BLaER1 treated with 17β-estradiol and CSF1 and Interleukin-3, amounts not matched to agents 10 nM and 100 nM (cell line): ENCODE measurements around the gene KRT33A.

Source experiments
- H3K27ac ChIP-seq, 11 experiments: shearing (Covaris generic); formaldehyde crosslinking; 2 replicates each; pipeline ENCODE4 v1.8.1; 2022
- H3K27me3 ChIP-seq, 11 experiments: shearing (Covaris generic); formaldehyde crosslinking; 2 replicates each; pipeline ENCODE4 v1.8.1; 2022
- H3K36me3 ChIP-seq, 11 experiments: shearing (Covaris generic); formaldehyde crosslinking; 2 replicates each; pipeline ENCODE4 v1.8.1; 2022
- H3K4me1 ChIP-seq, 10 experiments: shearing (Covaris generic); formaldehyde crosslinking; 2 replicates each; pipeline ENCODE4 v1.8.1; 2022
- H3K4me2 ChIP-seq, 11 experiments: shearing (Covaris generic); formaldehyde crosslinking; 2 replicates each; pipeline ENCODE4 v1.8.1; 2022
- H3K4me3 ChIP-seq, 10 experiments: shearing (Covaris generic); formaldehyde crosslinking; 2 replicates each; pipeline ENCODE4 v1.8.1; 2022
- H3K9ac ChIP-seq, 11 experiments: shearing (Covaris generic); formaldehyde crosslinking; 2 replicates each; pipeline ENCODE4 v1.8.1; 2022
- H3K9me3 ChIP-seq, 11 experiments: shearing (Covaris generic); formaldehyde crosslinking; replicated peaks in 1 of 11; 2 replicates each; pipeline ENCODE4 v1.8.1; 2022
- H4K20me1 ChIP-seq, 11 experiments: shearing (Covaris generic); formaldehyde crosslinking; 2 replicates each; pipeline ENCODE4 v1.8.1; 2022
- Cebpa-rat ChIP-seq, 11 experiments: shearing (Covaris generic); IDR thresholded peaks; 2 replicates each; pipeline ENCODE4 v1.8.1; 2022

The KRT33A gene

DNA sequence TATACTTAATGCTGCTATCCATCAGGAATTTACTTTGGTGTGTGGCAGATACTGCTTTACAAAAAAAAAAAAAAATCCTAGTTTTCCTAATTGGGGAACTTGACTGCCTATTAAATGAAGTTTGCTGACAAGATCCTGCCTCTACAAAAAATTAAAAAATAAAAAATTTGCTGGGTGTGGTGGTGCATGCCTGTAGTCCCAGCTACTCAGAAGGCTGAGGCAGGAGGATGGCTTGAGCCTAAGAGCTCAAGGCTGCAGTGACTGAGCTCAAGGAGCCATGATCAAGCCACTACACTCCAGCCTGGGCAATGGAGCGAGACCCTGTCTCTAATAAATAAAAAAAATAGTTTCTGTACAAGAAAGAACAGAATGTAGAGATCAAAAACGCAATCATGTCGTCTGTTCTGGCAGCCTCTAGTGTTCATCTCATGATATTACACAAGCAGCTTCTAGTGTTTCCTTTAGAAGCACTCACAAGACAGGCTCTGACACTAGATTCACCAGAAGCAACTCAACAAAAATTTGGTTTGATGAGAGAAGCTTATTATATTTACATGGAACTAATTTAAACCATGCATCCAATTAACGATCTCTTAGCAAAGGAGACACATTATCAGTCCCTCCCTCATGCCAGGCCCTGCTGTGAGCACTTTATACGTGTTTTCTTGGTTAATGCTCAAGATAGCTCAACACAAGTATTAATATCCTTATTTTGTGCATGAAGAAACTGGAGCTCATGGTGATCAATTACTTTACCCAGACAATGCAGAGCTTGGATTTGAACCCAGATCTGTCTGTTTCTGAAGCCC, 28.3 kb downstream of the KRT33A start:
- Histone ChIP-seq H3K36me3 (no peaks in the 10 kb centered on the region; a peak in 1 of 22 replicates), H3K27ac (no peak overlapping the region), H3K4me2 (no peak overlapping the region), H3K9ac (no peak overlapping the region), H3K4me3 (no peak overlapping the region), H3K27me3 (no peaks in the 10 kb centered on the region), H3K4me1 (peaks cover 7 to 17% (median 12%) of the 10 kb centered on the region in 10 experiments; a peak in 18 of 20 replicates), H4K20me1 (no peaks in the 10 kb centered on the region), H3K9me3 (peaks cover 14 to 23% (median 18%) of the 10 kb centered on the region in 11 experiments)
- TF ChIP-seq Cebpa-rat (IDR thresholded peaks at IDR 0.05) = no peak

DNA sequence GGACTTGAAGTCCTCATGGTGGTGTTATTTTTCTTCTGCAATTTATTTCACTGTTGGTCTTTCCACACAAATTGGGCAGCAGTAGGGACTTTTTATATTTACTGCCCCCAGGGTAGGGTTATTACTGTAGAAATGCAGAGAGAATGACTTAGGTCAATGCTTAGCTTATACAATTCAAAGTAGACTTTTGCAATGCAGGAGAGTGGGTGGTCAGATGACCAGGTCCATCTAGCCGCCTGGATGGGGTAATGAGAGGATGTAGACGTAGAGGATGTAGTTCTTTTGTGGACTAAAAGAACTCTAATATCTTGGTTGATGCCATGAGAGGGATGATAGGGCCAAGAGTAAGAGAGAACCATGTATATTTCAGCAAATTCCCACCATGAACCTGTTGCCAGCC, 32.4 kb downstream of the KRT33A start:
- Histone ChIP-seq H3K4me2 (no peak overlapping the region), H3K27ac (no peak overlapping the region)

DNA sequence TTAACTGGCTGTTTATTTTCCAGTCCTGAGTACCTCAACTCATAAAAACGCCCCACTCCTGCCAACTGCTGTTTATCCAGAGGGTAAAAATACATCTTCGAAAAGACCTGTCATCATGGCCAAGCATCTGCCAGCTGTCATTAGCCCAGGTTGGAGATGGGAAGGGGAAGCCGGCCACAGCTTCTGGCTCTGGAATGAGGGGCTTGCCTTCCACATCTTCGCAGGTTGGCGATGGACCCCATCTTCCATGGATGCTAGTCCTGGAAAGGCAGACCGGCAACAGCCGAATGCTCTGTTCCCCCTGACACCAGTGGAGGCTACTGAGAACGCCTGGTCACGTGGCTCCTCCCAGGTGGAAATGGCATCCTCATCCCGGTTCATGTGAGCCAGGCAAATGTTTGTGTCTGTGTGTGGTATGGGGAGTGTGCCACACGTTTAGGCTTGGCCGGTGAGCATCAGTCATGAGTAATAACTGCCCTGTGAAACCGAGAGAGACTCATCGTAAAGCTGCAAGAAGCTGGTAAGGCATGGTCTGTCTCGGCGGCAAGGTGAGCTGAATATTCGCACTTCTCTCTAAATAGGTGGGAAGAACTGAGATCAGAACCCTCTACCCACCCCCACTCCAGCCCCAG, 34.7 kb downstream of the KRT33A start:
- Histone ChIP-seq H3K4me3 (no peak overlapping the region), H3K27ac (no peak overlapping the region), H3K4me2 (no peak overlapping the region), H3K27me3 (no peaks in the 10 kb centered on the region), H3K4me1 (no peaks in the 10 kb centered on the region), H3K36me3 (no peaks in the 10 kb centered on the region; a peak in 1 of 22 replicates), H4K20me1 (no peaks in the 10 kb centered on the region), H3K9me3 (peaks cover 14 to 23% (median 18%) of the 10 kb centered on the region in 11 experiments), H3K9ac (no peak overlapping the region)
- TF ChIP-seq Cebpa-rat (IDR thresholded peaks at IDR 0.05) = no peak

More for the DNA sequence above, 32.4 kb downstream of the KRT33A start:
- Histone ChIP-seq H4K20me1 (no peaks in the 10 kb centered on the region), H3K36me3 (no peaks in the 10 kb centered on the region; a peak in 1 of 22 replicates), H3K9ac (no peak overlapping the region), H3K27me3 (no peaks in the 10 kb centered on the region), H3K9me3 (peaks cover 14 to 23% (median 18%) of the 10 kb centered on the region in 11 experiments), H3K4me3 (no peak overlapping the region), H3K4me1 (no peaks in the 10 kb centered on the region)
- no peak for TF ChIP-seq Cebpa-rat (IDR thresholded peaks at IDR 0.05)

- H3K27me3 ChIP-seq = no peaks in the 10 kb centered on the region
- no peaks in the 10 kb centered on the region; a peak in 1 of 22 replicates for H3K36me3 ChIP-seq
- TF ChIP-seq Cebpa-rat (IDR thresholded peaks at IDR 0.05) = no peak
- H3K4me3 ChIP-seq = no peak within 1 kb of the TSS
- H3K9me3 ChIP-seq = peaks cover 8 to 17% (median 13%) of the 10 kb centered on the region in 11 experiments
- no peak within 1 kb of the TSS for H3K4me2 ChIP-seq
- H3K27ac ChIP-seq = no peak within 1 kb of the TSS
- no peaks in the 10 kb centered on the region for H4K20me1 ChIP-seq
- no peak within 1 kb of the TSS for H3K9ac ChIP-seq
- no peaks in the 10 kb centered on the region for H3K4me1 ChIP-seq
Measured at GRCh38 chr17:41315204-41315794, 35.3 kb downstream of the KRT33A start, which contains the start of gene KRTAP17-1. Gene KRTAP17-1 (minus strand): TSS chr17:41315710. CDS start chr17:41315650, 60 bp downstream.

DNA sequence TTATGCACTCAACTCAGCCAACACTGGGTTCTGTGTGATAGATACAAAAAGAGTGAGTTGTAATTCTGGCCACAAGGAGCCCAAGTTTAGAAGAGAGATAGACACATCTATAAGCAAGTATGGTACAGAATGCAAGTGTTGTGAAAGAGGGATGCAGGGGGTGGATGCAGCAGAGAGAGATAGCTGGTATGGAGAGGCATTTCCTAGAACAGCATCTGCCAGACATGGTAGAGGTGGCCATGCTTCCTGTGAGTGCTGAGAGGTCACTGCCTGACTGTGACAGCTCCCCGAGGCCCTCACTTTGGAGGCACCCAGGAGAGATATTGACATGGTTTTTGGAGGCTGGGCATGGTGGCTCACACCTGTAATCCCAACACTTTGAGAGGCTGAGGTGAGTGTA, 39.5 kb downstream of the KRT33A start:
- no peaks in the 10 kb centered on the region for H3K36me3 ChIP-seq
- no peaks in the 10 kb centered on the region for H3K27me3 ChIP-seq
- no peak overlapping the region for H3K4me3 ChIP-seq
- H3K27ac ChIP-seq = no peak overlapping the region
- H3K9me3 ChIP-seq = 0 out of 22 replicates have a peak, but pooled peaks cover 0 to 4% (median 0%) of the 10 kb centered on the region in 11 experiments
- no peak overlapping the region for H3K9ac ChIP-seq
- peaks cover 24 to 35% (median 33%) of the 10 kb centered on the region in 10 experiments for H3K4me1 ChIP-seq
- H4K20me1 ChIP-seq = no peaks in the 10 kb centered on the region
- no peak for TF ChIP-seq Cebpa-rat (IDR thresholded peaks at IDR 0.05)
- H3K4me2 ChIP-seq = no peak overlapping the region

- Histone ChIP-seq H3K36me3 (no peaks in the 10 kb centered on the region), H3K9ac (peak within 1 kb of the TSS in 10 of 11 experiments; percentile 31 to 78 (median 66); a peak in 19 of 22 replicates)
Measured at GRCh38 chr17:41308918-41309359, 41.7 kb downstream of the KRT33A start, which contains the start of gene KRTAP16-1. Gene KRTAP16-1 (minus strand): TSS chr17:41309309. CDS start chr17:41309253, 56 bp downstream.

DNA sequence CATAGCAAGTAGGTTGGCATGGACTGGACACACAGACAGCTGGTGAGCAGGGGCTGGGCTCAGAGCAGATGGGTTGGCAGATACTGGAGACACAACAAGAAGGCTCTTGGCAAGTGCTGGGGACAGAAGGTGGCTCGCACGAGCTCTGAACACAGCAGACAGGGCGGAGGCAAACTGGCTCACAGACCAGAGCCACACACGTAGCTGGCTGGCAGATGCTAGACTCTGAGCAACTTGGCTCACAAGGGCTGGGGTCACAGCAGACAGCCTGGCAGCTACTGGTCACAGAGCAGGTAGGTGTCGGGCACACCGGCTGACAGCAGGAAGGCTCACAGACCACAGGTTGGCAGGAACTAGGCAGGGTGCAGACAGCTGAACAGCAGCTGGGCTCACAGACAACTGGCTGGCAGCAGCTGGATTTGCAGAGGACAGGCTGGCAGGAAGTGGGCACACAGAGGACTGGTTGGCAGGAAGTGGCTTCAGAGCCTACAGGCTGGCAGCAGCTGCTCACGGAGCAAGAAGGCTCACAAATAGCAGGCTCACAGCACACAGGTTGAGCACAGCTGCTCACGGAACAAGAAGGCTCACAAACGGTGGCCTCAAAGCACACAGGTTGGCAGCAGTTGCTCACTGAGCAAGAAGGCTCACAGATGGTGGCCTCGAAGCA, 42.2 kb downstream of the KRT33A start:
- Histone ChIP-seq H3K4me3 (peak overlapping the region in 8 of 10 experiments; percentile 22 to 46 (median 25); a peak in 12 of 20 replicates), H3K36me3 (no peaks in the 10 kb centered on the region), H3K9ac (peak overlapping the region in 10 of 11 experiments; percentile 31 to 78 (median 66); a peak in 19 of 22 replicates), H4K20me1 (no peaks in the 10 kb centered on the region), H3K4me1 (peaks cover 29 to 38% (median 34%) of the 10 kb centered on the region in 10 experiments), H3K4me2 (peak overlapping the region; percentile 76 to 95 (median 88)), H3K27me3 (no peaks in the 10 kb centered on the region), H3K9me3 (0 out of 22 replicates have a peak, but pooled peaks cover 0 to 8% (median 0%) of the 10 kb centered on the region in 11 experiments), H3K27ac (peak overlapping the region; percentile 28 to 90 (median 77); a peak in 21 of 22 replicates)
- TF ChIP-seq Cebpa-rat (IDR thresholded peaks at IDR 0.05) = no peak

More at GRCh38 chr17:41308918-41309359, 41.7 kb downstream of the KRT33A start, which contains the start of gene KRTAP16-1:
- Histone ChIP-seq H3K27me3 (no peaks in the 10 kb centered on the region), H3K27ac (peak within 1 kb of the TSS; percentile 28 to 90 (median 77); a peak in 21 of 22 replicates), H3K4me3 (peak within 1 kb of the TSS in 8 of 10 experiments; percentile 22 to 46 (median 25); a peak in 12 of 20 replicates), H3K4me1 (peaks cover 24 to 35% (median 33%) of the 10 kb centered on the region in 10 experiments), H3K9me3 (0 out of 22 replicates have a peak, but pooled peaks cover 0 to 8% (median 0%) of the 10 kb centered on the region in 11 experiments), H3K4me2 (peak within 1 kb of the TSS; percentile 76 to 95 (median 88)), H4K20me1 (no peaks in the 10 kb centered on the region)
- no peak for TF ChIP-seq Cebpa-rat (IDR thresholded peaks at IDR 0.05)

GRCh38 chr17:41307647-41308046, 43.0 kb downstream of the KRT33A start:
- no peaks in the 10 kb centered on the region for H4K20me1 ChIP-seq
- peak overlapping the region in 9 of 11 experiments; percentile 72 to 90 (median 81); a peak in 16 of 22 replicates for H3K27ac ChIP-seq
- H3K36me3 ChIP-seq = no peaks in the 10 kb centered on the region
- no peaks in the 10 kb centered on the region for H3K27me3 ChIP-seq
- peak overlapping the region in 4 of 11 experiments; percentile 70 to 78 (median 72); a peak in 3 of 22 replicates for H3K9ac ChIP-seq
- 0 out of 22 replicates have a peak, but pooled peaks cover 0 to 8% (median 0%) of the 10 kb centered on the region in 11 experiments for H3K9me3 ChIP-seq
- TF ChIP-seq Cebpa-rat (IDR thresholded peaks at IDR 0.05) = no peak
- H3K4me3 ChIP-seq = peak overlapping the region in 1 of 10 experiments; percentile 46; a peak in 2 of 20 replicates
- H3K4me1 ChIP-seq = peaks cover 31 to 44% (median 36%) of the 10 kb centered on the region in 10 experiments
- H3K4me2 ChIP-seq = peak overlapping the region; percentile 76 to 95 (median 88)
